Measurements from ENCODE around the gene TNS2. TPM values are rescaled to one million over a fixed set of nuclear protein-coding genes. Genes with fewer than 3 reads are reported as not detected.

The TNS2 gene
- total RNA-seq, 1 donor from 2014 or later = 16.7 TPM

DNA sequence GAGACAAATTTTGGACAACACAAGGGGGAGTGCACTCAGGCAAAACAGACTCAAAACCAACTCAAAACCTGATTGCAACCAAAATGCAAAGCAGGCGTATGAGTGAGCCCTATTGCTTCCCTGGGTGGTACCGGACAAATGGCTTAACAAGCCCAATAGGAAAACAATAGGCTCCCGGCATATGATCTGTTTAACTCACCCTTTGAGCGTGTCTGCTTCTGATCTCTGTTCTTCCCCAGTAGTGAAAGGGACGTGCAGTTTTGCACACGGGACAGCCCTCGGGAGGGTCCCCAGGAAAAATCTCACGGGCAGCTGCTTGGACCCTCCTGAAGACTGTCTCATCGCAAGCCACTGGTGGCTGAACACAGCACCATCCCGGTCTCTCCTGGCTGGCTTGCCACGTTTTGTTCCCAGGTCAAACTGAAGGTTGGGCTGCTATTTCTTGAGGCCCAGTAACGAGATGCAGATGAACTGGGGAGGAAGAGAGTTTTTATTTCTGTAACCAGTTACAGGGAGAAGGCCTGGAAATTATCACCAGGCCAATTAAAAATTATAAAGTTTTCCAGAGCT, 63.4 kb downstream of the TNS2 start:
- no peak for DNase-seq (ENCODE audit: low read depth in 2 of 2)

DNA sequence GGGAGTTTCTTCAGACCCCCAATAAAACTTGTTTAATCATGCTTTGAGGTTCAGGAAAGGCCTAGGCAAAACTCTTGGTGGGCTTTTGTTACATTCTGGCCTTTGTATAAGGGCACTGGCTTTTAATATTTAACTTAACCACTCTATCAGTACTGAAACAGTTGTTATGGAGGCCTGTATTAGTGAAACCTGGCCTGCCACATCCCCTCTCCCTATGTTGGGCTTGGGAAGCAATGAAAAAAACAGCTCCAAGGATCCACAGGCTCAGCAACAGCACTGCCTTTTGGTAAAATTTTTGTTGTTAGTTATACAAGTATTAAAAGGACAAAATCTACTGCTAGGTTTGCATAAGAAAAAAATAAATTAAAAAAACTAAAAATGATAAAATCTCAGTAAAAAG, 64.1 kb downstream of the TNS2 start:
- no peak for DNase-seq (ENCODE audit: low read depth in 2 of 2)

Other genes with a start within 250 kb of the TNS2 start
- gene KRT4, start 235.9 kb upstream of the TNS2 start, total RNA-seq = not detected in 2 replicates
- gene KRT79, start 215.8 kb upstream of the TNS2 start, total RNA-seq = not detected in 2 replicates
- not detected in 2 replicates for gene KRT78, start 201.1 kb upstream of the TNS2 start, total RNA-seq
- gene KRT8, start 145.0 kb upstream of the TNS2 start, total RNA-seq = 8.7 and 10.4 TPM in 2 replicates
- 167 and 191 TPM in 2 replicates for gene KRT18, start 100.9 kb upstream of the TNS2 start, total RNA-seq
- gene EIF4B, start 43.6 kb upstream of the TNS2 start, total RNA-seq = 834 and 1,072 TPM in 2 replicates
- gene SPRYD3, start 29.3 kb downstream of the TNS2 start, total RNA-seq = 9.8 and 15.4 TPM in 2 replicates
- gene IGFBP6, start 47.6 kb downstream of the TNS2 start, total RNA-seq = 2.7 and 6.9 TPM in 2 replicates
- not detected in 2 replicates for gene SOAT2, start 53.4 kb downstream of the TNS2 start, total RNA-seq
- 10.7 and 11.8 TPM in 2 replicates for gene ZNF740, start 130.7 kb downstream of the TNS2 start, total RNA-seq
- gene CSAD, start 130.9 kb downstream of the TNS2 start, total RNA-seq = 2.6 and 5.1 TPM in 2 replicates
- 0.25 TPM in 1 of 2 replicates, not detected in the other for gene ITGB7, start 157.2 kb downstream of the TNS2 start, total RNA-seq
- gene RARG, start 182.1 kb downstream of the TNS2 start, total RNA-seq = 11.9 and 13.1 TPM in 2 replicates
- 4.2 and 6.0 TPM in 2 replicates for gene ESPL1, start 218.2 kb downstream of the TNS2 start, total RNA-seq
- gene PFDN5, start 245.5 kb downstream of the TNS2 start, total RNA-seq = 350 and 426 TPM in 2 replicates
- 29.5 and 36.0 TPM in 2 replicates for gene MYG1, start 249.6 kb downstream of the TNS2 start, total RNA-seq

All from dermis microvascular lymphatic vessel endothelial cell (primary cell).